ENCODE measurements around the gene OCLN. TPM values are rescaled to one million over a fixed set of nuclear protein-coding genes. Genes with fewer than 3 reads are reported as not detected.
"Not testable (repeated sequence)": the region's sequence is repeated elsewhere in the genome, so short reads cannot be mapped to it uniquely, and the experiment has no call there.

The OCLN gene
- total RNA-seq, 1 experiment from 2014 or later: 0.60 TPM

GRCh38 chr5:69491838-69492390 is 676 bp upstream of the OCLN start:
- no peak for DNase-seq (ENCODE audit: low read depth)

- no peak for DNase-seq (ENCODE audit: low read depth)
Observed at GRCh38 chr5:69492923-69493395, 369 bp downstream of the OCLN start.

GRCh38 chr5:69493396-69494133 is 975 bp downstream of the OCLN start:
- no peak for DNase-seq (ENCODE audit: low read depth)

GRCh38 chr5:69494452-69494851 is 1.9 kb downstream of the OCLN start:
- DNase-seq (ENCODE audit: low read depth): no peak

- no peak for DNase-seq (ENCODE audit: low read depth)
Observed at GRCh38 chr5:69497006-69497520, 4.5 kb downstream of the OCLN start.

- DNase-seq (ENCODE audit: low read depth): no peak
Observed at GRCh38 chr5:69498384-69498783, 5.8 kb downstream of the OCLN start.

GRCh38 chr5:69502367-69502766 is 9.8 kb downstream of the OCLN start:
- no peak for DNase-seq (ENCODE audit: low read depth)

GRCh38 chr5:69502767-69503488 is 10.3 kb downstream of the OCLN start:
- peak; percentile 77 for DNase-seq (ENCODE audit: low read depth)

- no peak for DNase-seq (ENCODE audit: low read depth)
Observed at GRCh38 chr5:69504036-69504435, 11.4 kb downstream of the OCLN start.

GRCh38 chr5:69505306-69505705 is 12.7 kb downstream of the OCLN start:
- no peak for DNase-seq (ENCODE audit: low read depth)

GRCh38 chr5:69509212-69509611 is 16.6 kb downstream of the OCLN start:
- DNase-seq (ENCODE audit: low read depth): no peak

GRCh38 chr5:69510694-69511093 is 18.1 kb downstream of the OCLN start:
- DNase-seq (ENCODE audit: low read depth): no peak

GRCh38 chr5:69512740-69513260 is 20.2 kb downstream of the OCLN start:
- DNase-seq (ENCODE audit: low read depth): peak; percentile 17

GRCh38 chr5:69515570-69515969 is 23.0 kb downstream of the OCLN start:
- not testable (repeated sequence) for DNase-seq (ENCODE audit: low read depth)

- DNase-seq (ENCODE audit: low read depth): no peak
Observed at GRCh38 chr5:69516769-69517168, 24.2 kb downstream of the OCLN start.

GRCh38 chr5:69517763-69518212 is 25.2 kb downstream of the OCLN start:
- no peak for DNase-seq (ENCODE audit: low read depth)

- no peak for DNase-seq (ENCODE audit: low read depth)
Observed at GRCh38 chr5:69519285-69519684, 26.7 kb downstream of the OCLN start.

GRCh38 chr5:69522035-69522434 is 29.4 kb downstream of the OCLN start:
- DNase-seq (ENCODE audit: low read depth): no peak

- DNase-seq (ENCODE audit: low read depth): no peak
Observed at GRCh38 chr5:69525490-69525889, 32.9 kb downstream of the OCLN start.

GRCh38 chr5:69526660-69527059 is 34.1 kb downstream of the OCLN start:
- no peak for DNase-seq (ENCODE audit: low read depth)

GRCh38 chr5:69527128-69527770 is 34.7 kb downstream of the OCLN start:
- no peak for DNase-seq (ENCODE audit: low read depth)

GRCh38 chr5:69528035-69528434 is 35.4 kb downstream of the OCLN start:
- no peak for DNase-seq (ENCODE audit: low read depth)

Data from RPMI7951 (cell line).